HG03575 (cell line): ENCODE measurements around the gene BUB1B.
"Not testable (repeated sequence)": the region's sequence is repeated elsewhere in the genome, so short reads cannot be mapped to it uniquely, and the experiment has no call there.

ENCODE experiments used
- ATAC-seq: cut with Tn5 transposase; IDR thresholded peaks from one replicate; pipeline ENCODE4 v1.9.1; 2021; ENCODE audit not compliant: unreplicated experiment, insufficient number of reproducible peaks, low FRiP score; ENCODE audit errors: extremely low read depth

The BUB1B gene, protein sequence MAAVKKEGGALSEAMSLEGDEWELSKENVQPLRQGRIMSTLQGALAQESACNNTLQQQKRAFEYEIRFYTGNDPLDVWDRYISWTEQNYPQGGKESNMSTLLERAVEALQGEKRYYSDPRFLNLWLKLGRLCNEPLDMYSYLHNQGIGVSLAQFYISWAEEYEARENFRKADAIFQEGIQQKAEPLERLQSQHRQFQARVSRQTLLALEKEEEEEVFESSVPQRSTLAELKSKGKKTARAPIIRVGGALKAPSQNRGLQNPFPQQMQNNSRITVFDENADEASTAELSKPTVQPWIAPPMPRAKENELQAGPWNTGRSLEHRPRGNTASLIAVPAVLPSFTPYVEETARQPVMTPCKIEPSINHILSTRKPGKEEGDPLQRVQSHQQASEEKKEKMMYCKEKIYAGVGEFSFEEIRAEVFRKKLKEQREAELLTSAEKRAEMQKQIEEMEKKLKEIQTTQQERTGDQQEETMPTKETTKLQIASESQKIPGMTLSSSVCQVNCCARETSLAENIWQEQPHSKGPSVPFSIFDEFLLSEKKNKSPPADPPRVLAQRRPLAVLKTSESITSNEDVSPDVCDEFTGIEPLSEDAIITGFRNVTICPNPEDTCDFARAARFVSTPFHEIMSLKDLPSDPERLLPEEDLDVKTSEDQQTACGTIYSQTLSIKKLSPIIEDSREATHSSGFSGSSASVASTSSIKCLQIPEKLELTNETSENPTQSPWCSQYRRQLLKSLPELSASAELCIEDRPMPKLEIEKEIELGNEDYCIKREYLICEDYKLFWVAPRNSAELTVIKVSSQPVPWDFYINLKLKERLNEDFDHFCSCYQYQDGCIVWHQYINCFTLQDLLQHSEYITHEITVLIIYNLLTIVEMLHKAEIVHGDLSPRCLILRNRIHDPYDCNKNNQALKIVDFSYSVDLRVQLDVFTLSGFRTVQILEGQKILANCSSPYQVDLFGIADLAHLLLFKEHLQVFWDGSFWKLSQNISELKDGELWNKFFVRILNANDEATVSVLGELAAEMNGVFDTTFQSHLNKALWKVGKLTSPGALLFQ

DNA sequence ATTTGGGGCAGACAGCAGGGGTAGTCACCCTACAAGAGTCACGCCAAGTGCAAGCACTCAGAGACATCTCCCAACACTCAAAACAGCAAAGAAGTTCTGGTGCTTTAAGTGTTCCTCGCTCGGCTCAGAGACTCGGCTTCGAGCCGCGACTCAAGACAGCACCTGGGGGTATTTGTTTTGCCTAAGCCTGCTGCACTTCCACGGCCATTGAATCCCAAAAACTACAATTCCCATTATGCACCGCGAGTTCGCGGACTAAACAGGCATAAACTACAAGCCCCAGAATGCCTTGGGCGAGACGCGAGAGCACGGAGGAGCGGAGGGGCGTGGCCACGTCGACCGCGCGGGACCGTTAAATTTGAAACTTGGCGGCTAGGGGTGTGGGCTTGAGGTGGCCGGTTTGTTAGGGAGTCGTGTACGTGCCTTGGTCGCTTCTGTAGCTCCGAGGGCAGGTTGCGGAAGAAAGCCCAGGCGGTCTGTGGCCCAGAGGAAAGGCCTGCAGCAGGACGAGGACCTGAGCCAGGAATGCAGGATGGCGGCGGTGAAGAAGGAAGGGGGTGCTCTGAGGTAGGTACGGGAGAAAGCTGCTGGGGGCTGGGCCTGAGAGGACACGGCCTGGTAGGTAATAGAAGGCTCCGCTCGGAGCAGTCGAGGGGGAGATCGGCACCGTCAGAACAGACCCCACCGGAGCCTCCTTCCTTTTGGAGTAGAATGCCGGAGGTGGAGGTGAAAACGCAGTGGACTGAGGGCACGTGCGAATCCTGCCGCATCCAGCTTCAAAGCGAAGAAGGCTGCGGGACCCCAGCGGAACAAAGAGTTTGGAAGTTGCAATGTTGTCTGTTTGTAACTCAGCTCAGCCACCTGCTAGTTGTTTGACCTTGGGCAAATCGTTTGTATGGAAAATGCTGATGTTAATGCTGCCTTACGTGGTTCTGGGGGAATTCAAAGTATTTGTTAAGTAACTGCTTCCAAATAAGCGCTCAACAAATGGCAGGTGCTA is at the start of gene BUB1B:
Gene BUB1B, plus strand, starts transcription at position 381 of the 1,000 bp plus-strand sequence. Its CDS starts 152 bp downstream, at position 533.
- no peak for ATAC-seq

DNA sequence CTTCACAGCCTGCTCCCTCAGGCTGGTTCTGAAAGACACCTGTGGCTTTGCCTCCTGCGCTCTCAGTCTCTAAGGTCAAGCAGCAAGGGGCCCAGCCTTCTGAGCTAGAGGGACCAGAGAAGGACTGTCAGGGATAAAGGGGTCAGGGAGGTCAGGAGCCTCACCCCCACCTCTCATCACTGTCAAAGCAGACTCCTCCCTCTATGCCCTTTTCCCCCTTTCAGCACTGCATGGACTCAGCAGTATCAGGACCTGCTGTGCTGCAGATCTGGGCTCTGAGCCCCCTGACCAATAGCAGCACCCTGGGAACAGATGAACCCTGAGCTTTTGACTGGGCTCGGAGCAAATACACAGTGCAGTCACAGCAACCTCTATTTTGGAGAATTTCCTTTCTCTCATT is 49.0 kb upstream of the BUB1B start:
- ATAC-seq, result no peak

- no peak for ATAC-seq
Observed at GRCh38 chr15:40112789-40113188, 48.1 kb upstream of the BUB1B start.

- no peak for ATAC-seq
Observed at GRCh38 chr15:40114218-40114617, 46.7 kb upstream of the BUB1B start.

DNA sequence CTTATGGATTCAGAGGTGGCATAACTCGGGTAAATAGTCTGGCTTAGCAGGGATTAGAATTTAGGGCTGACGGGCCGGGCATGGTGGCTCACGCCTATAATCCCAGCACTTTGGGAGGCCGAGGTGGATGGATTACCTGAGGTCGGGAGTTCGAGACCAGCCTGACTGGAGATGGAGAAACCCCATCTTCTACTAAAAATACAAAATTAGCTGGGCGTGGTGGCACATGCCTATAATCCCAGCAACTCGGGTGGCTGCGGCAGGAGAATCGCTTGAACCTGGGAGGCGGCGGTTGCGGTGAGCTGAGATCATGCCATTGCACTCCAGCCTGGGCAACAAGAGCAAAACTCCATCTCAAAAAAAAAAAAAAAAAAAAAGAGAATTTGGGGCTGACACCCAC is 45.8 kb upstream of the BUB1B start:
- not testable (repeated sequence) for ATAC-seq

DNA sequence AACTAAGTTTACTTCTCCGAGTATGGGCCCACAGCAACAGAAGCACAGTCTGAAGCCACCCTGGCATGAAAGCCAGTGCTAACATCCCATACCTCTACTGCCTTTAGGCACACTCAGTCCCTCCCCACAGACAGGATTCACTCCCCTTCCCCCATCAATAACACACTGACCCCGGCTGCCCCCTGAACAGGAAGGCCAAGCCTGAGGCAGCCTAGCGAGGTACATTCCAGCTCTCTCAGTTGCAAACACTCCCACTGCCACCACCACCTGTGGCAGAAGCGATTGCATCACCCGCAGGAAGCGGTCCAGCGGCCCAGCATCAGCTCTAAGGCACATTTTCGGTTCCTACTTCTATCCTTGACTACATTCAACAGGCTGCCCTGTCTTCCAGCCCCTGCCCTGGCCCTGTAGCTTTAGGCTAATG is 45.2 kb upstream of the BUB1B start:
- peak; percentile 90 for ATAC-seq

DNA sequence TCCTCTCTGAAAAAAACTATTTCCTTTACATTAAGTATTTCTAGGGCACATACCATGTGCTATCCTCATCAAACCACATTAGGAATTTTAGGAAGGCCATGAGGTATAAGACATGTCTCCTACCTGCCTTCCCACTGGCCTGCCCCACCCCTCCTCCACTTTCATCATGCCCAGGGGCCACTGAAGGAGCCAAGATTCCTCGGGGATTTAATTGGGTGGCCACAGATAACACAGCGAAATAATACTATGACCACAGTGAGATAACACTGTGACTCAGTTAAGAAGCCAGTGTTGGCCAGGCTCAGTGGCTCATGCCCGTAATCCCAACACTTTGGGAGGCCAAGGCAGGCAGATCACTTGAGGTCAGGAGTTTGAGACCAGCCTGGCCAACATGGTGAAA is 42.4 kb upstream of the BUB1B start:
- ATAC-seq, result no peak

GRCh38 chr15:40121911-40122638 is 38.8 kb upstream of the BUB1B start:
- ATAC-seq, result no peak

DNA sequence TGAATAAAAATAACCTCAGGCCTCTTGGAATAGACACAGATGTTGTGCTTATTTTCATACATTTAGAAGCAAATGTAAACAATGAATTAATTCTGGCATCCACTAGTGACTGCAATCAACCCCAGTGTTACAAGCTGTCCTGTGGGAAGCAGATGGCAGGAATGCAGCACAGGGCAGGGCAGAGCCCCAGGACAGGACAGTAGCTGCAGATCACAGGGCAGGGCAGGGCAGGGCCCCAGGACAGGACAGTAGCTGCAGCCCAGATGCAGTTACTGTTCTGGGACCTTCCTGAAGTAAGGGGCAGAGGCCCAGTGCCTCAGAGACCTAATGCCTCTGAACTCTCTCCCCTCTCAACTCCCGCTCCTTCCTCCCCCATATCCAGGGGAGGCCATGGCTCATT is 37.9 kb upstream of the BUB1B start:
- ATAC-seq, result not testable (repeated sequence)

- not testable (repeated sequence) for ATAC-seq
Observed at GRCh38 chr15:40123863-40124262, 37.0 kb upstream of the BUB1B start.

- ATAC-seq, result not testable (repeated sequence)
Observed at GRCh38 chr15:40124333-40124732, 36.5 kb upstream of the BUB1B start.

DNA sequence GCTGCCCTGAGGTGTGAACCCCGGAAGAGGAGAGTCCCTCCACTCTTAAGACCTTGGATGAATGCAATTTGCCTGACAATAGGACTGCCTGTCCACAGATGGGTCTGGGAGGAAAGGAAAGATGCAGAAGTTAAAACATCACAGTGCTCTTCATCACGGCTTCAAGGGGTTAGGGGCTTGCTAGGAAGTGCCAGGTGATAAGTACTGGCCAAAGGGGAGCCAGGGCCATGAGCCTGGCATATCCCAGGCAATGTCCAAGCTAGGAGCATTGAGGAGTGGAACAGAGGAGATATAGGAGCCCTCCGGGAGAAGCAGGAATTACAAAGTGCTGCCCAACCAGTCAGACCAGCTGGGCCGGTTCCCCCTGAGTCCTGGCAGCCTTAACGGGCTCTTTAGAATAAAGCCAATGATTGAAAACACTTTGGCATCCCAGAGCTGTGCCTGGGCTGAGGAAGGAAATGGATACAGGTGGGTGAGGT is 36.0 kb upstream of the BUB1B start:
- ATAC-seq, result not testable (repeated sequence)

DNA sequence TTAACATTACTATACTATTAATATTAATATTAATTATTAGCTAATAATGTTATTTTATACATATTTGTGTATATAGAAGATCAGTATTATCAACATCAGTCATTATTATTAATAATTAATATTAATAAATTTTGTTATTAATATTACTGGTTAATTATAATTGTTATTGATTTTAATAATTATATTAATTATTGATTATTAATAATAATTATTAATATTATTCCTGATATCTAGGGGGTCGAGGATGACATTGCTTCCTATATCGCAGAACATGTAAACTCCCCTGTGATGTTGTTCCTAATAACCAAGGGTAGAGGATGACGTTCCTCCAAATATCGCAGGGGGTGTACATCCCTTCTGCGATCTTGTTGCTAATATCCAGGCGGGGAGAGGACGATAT is 34.9 kb upstream of the BUB1B start:
- ATAC-seq, result no peak

GRCh38 chr15:40128766-40129660 is 31.9 kb upstream of the BUB1B start:
- no peak for ATAC-seq

GRCh38 chr15:40130118-40130517 is 30.8 kb upstream of the BUB1B start:
- no peak for ATAC-seq

- ATAC-seq, result no peak
Observed at GRCh38 chr15:40130799-40131502, 29.9 kb upstream of the BUB1B start.
